Fibroblast of lung (primary cell): ENCODE results near the gene ATP1B2. TPM values are rescaled to one million over a fixed set of nuclear protein-coding genes. Genes with fewer than 3 reads are reported as not detected.

Source experiments
- DNase-seq, 2 donors: peaks; one replicate each; pipeline versions ENCODE4 v3.0.0 to v3.0.0-alpha.2; 2010; ENCODE audit warnings: low read depth in 2 of 2
- H2AFZ ChIP-seq: 2 replicates; pipeline ENCODE4 v1.5.1; 2012; ENCODE audit warnings: low read length, control low read depth, inconsistent platforms
- H3K27ac ChIP-seq: 2 replicates; pipeline ENCODE4 v1.5.1; 2011; ENCODE audit warnings: low read length, control low read depth; ENCODE audit not compliant: insufficient read depth
- H3K27me3 ChIP-seq: 2 replicates; pipeline ENCODE4 v1.5.1; 2011; ENCODE audit warnings: mild to moderate bottlenecking, low read length; ENCODE audit not compliant: control insufficient read depth, insufficient read depth
- H3K36me3 ChIP-seq: 2 replicates; pipeline ENCODE4 v1.5.1; 2011; ENCODE audit warnings: low read length; ENCODE audit not compliant: control insufficient read depth, insufficient read depth
- H3K4me1 ChIP-seq: 2 replicates; pipeline ENCODE4 v1.5.1; 2011; ENCODE audit warnings: low read length; ENCODE audit not compliant: control insufficient read depth, insufficient read depth; ENCODE audit errors: extremely low read depth
- H3K4me2 ChIP-seq: 2 replicates; pipeline ENCODE4 v1.5.1; 2011; ENCODE audit warnings: low read length, control low read depth; ENCODE audit not compliant: insufficient read depth; ENCODE audit errors: extremely low read depth
- H3K4me3 ChIP-seq, 4 experiments: fragments of 200-600 bp in 1 of 4; sonication (generic) in 1 of 4; replicated peaks in 1 of 4; 2 replicates each; pipeline ENCODE4 v1.5.1; 2011 to 2016; ENCODE audit warnings: low read length in 4 of 4, low read depth in 3 of 4, mild to moderate bottlenecking in 3 of 4, control low read depth in 2 of 4, inconsistent platforms in 1 of 4, mixed read lengths in 1 of 4; ENCODE audit not compliant: insufficient read depth in 1 of 4; ENCODE audit errors: control extremely low read depth in 1 of 4
- H3K79me2 ChIP-seq: 2 replicates; pipeline ENCODE4 v1.5.1; 2012; ENCODE audit warnings: mild to moderate bottlenecking, low read length, inconsistent platforms; ENCODE audit not compliant: control insufficient read depth, insufficient read depth
- H3K9ac ChIP-seq: 2 replicates; pipeline ENCODE4 v1.5.1; 2011; ENCODE audit warnings: mild to moderate bottlenecking, low read length, control low read depth; ENCODE audit not compliant: insufficient read depth
- H3K9me3 ChIP-seq: 2 replicates; pipeline ENCODE4 v1.5.1; 2012; ENCODE audit warnings: low read depth, low read length; ENCODE audit not compliant: control insufficient read depth, insufficient read depth
- H4K20me1 ChIP-seq: 2 replicates; pipeline ENCODE4 v1.5.1; 2011; ENCODE audit warnings: low read length; ENCODE audit not compliant: control insufficient read depth, insufficient read depth; ENCODE audit errors: extremely low read depth
- EZH2 ChIP-seq: IDR thresholded peaks from 2 replicates; pipeline ENCODE4 v1.5.1; 2012; ENCODE audit warnings: low read length, control low read depth, mild to moderate bottlenecking; ENCODE audit errors: missing control alignments
- polyA plus RNA-seq, 2 donors: library from polyadenylated mRNA; depleted of rRNA in 1 of 2; stranded (reverse) in 1 of 2; unstranded in 1 of 2; fragments of >200 nt; gene quantifications; 2 replicates each; pipeline ENCODE4 v1.2.1, GENCODE V29; 2011 to 2012; ENCODE audit warnings: missing spikeins in 1 of 2
- total RNA-seq: library from RNA; depleted of rRNA; stranded (reverse); fragments of >200 nt; gene quantifications from 2 replicates; pipeline ENCODE4 v1.2.1, GENCODE V29; 2014
- TF ChIP-seq, protein P1 (sequence below), 2 donors: IDR thresholded peaks in 1 of 2; conservative IDR thresholded peaks in 1 of 2; 1 replicate in 1 of 2; 2 replicates in 1 of 2; pipeline ENCODE4 v1.5.1; 2011 to 2012; ENCODE audit warnings: low read length in 2 of 2, control low read depth in 1 of 2, inconsistent platforms in 1 of 2, low read depth in 1 of 2, mild to moderate bottlenecking in 1 of 2

Gene ATP1B2
- total and polyA plus RNA-seq, 2 donors (not counting 1 experiment from before 2014, with no cell fraction given) = 0.05 to 0.33 TPM

- Histone ChIP-seq H3K27me3 (peaks cover 25% of the 10 kb centered on the region), H4K20me1 (no peaks in the 10 kb centered on the region), H3K9me3 (no peaks in the 10 kb centered on the region), H3K4me2 (no peak overlapping the region), H3K27ac (no peak overlapping the region), H3K9ac (no peak overlapping the region), H3K4me1 (peaks cover 4% of the 10 kb centered on the region), H3K79me2 (no peaks in the 10 kb centered on the region), H2AFZ (no peak overlapping the region), H3K36me3 (peaks cover 2% of the 10 kb centered on the region), H3K4me3 (no peak overlapping the region)
- DNase-seq = no peak
- TF ChIP-seq EZH2 = no peak
- TF ChIP-seq, protein P1, sequence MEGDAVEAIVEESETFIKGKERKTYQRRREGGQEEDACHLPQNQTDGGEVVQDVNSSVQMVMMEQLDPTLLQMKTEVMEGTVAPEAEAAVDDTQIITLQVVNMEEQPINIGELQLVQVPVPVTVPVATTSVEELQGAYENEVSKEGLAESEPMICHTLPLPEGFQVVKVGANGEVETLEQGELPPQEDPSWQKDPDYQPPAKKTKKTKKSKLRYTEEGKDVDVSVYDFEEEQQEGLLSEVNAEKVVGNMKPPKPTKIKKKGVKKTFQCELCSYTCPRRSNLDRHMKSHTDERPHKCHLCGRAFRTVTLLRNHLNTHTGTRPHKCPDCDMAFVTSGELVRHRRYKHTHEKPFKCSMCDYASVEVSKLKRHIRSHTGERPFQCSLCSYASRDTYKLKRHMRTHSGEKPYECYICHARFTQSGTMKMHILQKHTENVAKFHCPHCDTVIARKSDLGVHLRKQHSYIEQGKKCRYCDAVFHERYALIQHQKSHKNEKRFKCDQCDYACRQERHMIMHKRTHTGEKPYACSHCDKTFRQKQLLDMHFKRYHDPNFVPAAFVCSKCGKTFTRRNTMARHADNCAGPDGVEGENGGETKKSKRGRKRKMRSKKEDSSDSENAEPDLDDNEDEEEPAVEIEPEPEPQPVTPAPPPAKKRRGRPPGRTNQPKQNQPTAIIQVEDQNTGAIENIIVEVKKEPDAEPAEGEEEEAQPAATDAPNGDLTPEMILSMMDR (conservative IDR thresholded peaks at IDR 0.05 in 1 of 2, IDR thresholded peaks at IDR 0.05 in 1 of 2; ENCODE audit: low read depth in 1 of 2, low read length in 2 of 2) = no peak
Observed at GRCh38 chr17:7702776-7703175, 52.0 kb downstream of the ATP1B2 start.

GRCh38 chr17:7703584-7704479 lies 53.1 kb downstream of the ATP1B2 start:
- Histone ChIP-seq H3K4me1 (peaks cover 4% of the 10 kb centered on the region), H3K79me2 (no peaks in the 10 kb centered on the region), H4K20me1 (no peaks in the 10 kb centered on the region), H3K9me3 (no peaks in the 10 kb centered on the region), H2AFZ (no peak overlapping the region), H3K27ac (no peak overlapping the region), H3K4me3 (peak overlapping the region in 2 of 4 experiments; percentile 61 to 63), H3K4me2 (no peak overlapping the region), H3K27me3 (peaks cover 25% of the 10 kb centered on the region), H3K9ac (no peak overlapping the region), H3K36me3 (peaks cover 2% of the 10 kb centered on the region)
- no peak for TF ChIP-seq EZH2
- TF ChIP-seq, protein P1 (conservative IDR thresholded peaks at IDR 0.05 in 1 of 2, IDR thresholded peaks at IDR 0.05 in 1 of 2; ENCODE audit: low read depth in 1 of 2, low read length in 2 of 2) = no peak
- DNase-seq = peak; percentile 43 to 49

DNA sequence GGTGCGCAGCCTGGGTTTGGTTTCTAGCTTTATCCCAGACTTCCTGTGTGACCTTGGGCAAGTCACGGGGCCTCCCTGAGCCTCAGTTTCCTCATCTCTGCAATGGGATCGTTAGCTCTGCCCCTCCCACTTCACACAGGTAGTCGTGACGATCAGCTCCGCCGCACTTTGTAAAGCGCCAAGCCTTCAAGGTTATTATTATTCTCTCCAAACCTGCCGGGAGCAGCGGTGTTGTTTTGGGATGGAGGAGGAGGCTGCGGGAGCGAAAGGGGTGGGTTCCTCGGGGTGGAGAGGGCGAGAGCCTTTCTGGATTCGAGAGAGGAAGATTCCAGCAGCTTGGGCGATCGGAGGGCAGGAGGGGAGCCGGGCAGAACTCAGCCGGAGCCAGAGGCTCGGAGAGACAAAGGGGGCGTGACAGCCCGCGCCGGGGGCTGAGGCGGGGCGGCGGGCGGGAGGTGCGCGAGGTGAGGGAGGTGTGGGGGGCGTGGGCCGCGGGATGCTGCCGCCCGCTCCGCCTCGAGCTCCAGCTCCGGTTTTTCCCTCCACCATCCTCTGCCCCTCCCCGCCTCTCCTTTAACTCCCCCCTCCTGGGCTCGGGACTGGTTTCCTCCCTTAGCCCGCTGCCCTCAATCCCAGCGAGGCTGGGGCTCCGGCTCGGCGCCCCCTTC lies 54.0 kb downstream of the ATP1B2 start, which contains the start of gene EFNB3:
TSS of gene EFNB3 (plus strand) at position 602 of the 668 bp plus-strand sequence. CDS start 397 bp downstream, outside the sequence.
- H3K9ac ChIP-seq = no peak within 1 kb of the TSS
- H3K27ac ChIP-seq = no peak within 1 kb of the TSS
- no peak within 1 kb of the TSS for H2AFZ ChIP-seq
- no peaks in the 10 kb centered on the region for H3K9me3 ChIP-seq
- H3K27me3 ChIP-seq = peaks cover 25% of the 10 kb centered on the region
- DNase-seq = peak; percentile 22 to 50
- H3K79me2 ChIP-seq = no peaks in the 10 kb centered on the region
- H3K4me1 ChIP-seq = peaks cover 4% of the 10 kb centered on the region
- H3K4me2 ChIP-seq = peak within 1 kb of the TSS; percentile 73
- peaks cover 2% of the 10 kb centered on the region for H3K36me3 ChIP-seq
- peak within 1 kb of the TSS; percentile 24 to 63 (median 48) for H3K4me3 ChIP-seq
- no peaks in the 10 kb centered on the region for H4K20me1 ChIP-seq
- TF ChIP-seq EZH2 = peak; percentile 93
- TF ChIP-seq, protein P1 (conservative IDR thresholded peaks at IDR 0.05 in 1 of 2, IDR thresholded peaks at IDR 0.05 in 1 of 2; ENCODE audit: low read depth in 1 of 2, low read length in 2 of 2) = no peak
